Smooth muscle cell (in vitro differentiated cells): ENCODE data around the gene LRRC36. TPM values are rescaled to one million over a fixed set of nuclear protein-coding genes. Genes with fewer than 3 reads are reported as not detected.

Experiments
- DNase-seq: peaks from one replicate; lab custom pipeline; 2025; ENCODE audit not compliant: unreplicated experiment; lab: John Stamatoyannopoulos, UW
- H2AFZ ChIP-seq: fragments of 200-600 bp; sonication (generic); 2 replicates; pipeline ENCODE4 v1.6.0; 2016; ENCODE audit warnings: antibody characterized with exemption, low read depth, mild to moderate bottlenecking
- H3F3A ChIP-seq: fragments of 200-600 bp; sonication (generic); 2 replicates; pipeline ENCODE4 v1.6.0; 2017; ENCODE audit warnings: antibody characterized with exemption, low read depth
- H3K27ac ChIP-seq: fragments of 200-600 bp; sonication (generic); 2 replicates; pipeline ENCODE4 v1.5.1; 2016; ENCODE audit warnings: low read depth, mild to moderate bottlenecking
- H3K27me3 ChIP-seq: fragments of 200-600 bp; sonication (generic); 2 replicates; pipeline ENCODE4 v1.6.1; 2016; ENCODE audit warnings: low read depth, mild to moderate bottlenecking
- H3K36me3 ChIP-seq: fragments of 200-600 bp; sonication (generic); 2 replicates; pipeline ENCODE4 v1.5.1; 2016; ENCODE audit warnings: low read depth
- H3K4me1 ChIP-seq: fragments of 200-600 bp; sonication (generic); 2 replicates; pipeline ENCODE4 v1.5.1; 2016; ENCODE audit warnings: low read depth
- H3K4me2 ChIP-seq: fragments of 200-600 bp; sonication (generic); 2 replicates; pipeline ENCODE4 v1.6.0; 2016; ENCODE audit warnings: mild to moderate bottlenecking
- H3K4me3 ChIP-seq: fragments of 200-600 bp; sonication (generic); 2 replicates; pipeline ENCODE4 v1.5.1; 2016; ENCODE audit warnings: mild to moderate bottlenecking
- H3K79me2 ChIP-seq: fragments of 200-600 bp; sonication (generic); 2 replicates; pipeline ENCODE4 v1.6.0; 2016; ENCODE audit warnings: low read depth, mild to moderate bottlenecking
- H3K9ac ChIP-seq: fragments of 200-600 bp; sonication (generic); 2 replicates; pipeline ENCODE4 v1.6.0; 2016; ENCODE audit warnings: low read depth
- H3K9me3 ChIP-seq: fragments of 200-600 bp; sonication (generic); replicated peaks from 2 replicates; pipeline ENCODE4 v1.5.1; 2016; ENCODE audit warnings: low read depth
- H4K20me1 ChIP-seq: fragments of 200-600 bp; sonication (generic); 2 replicates; pipeline ENCODE4 v1.6.0; 2016; ENCODE audit warnings: low read depth
- CTCF ChIP-seq: fragments of 200-600 bp; sonication (generic); IDR thresholded peaks from 2 replicates; pipeline ENCODE4 v1.5.1; 2017; ENCODE audit warnings: borderline replicate concordance, mild to moderate bottlenecking, antibody characterized with exemption; ENCODE audit not compliant: insufficient read depth, poor library complexity, severe bottlenecking
- WGBS: methylation state at CpG from one replicate; pipeline ENCODE4 v1.1.7; 2016; ENCODE audit warnings: low lambda C conversion rate; 5-methylcytosine and 5-hydroxymethylcytosine counted together
- polyA plus RNA-seq: library from polyadenylated mRNA; unstranded; fragments of >200 nt; fragmentation: Nextera tagmentation; extraction: Ambion mirVana; gene quantifications from 2 replicates; pipeline ENCODE4 v1.2.1, GENCODE V29; 2016
- total RNA-seq: library from RNA; depleted of rRNA; stranded (reverse); fragments of >200 nt; gene quantifications from 2 replicates; pipeline ENCODE4 v1.2.3, GENCODE V29; 2014

The LRRC36 gene
- total and polyA plus RNA-seq, 2 experiments from 2014 or later = 0.24 TPM; not detected in 1

- Histone ChIP-seq H3K27ac (peak overlapping the region; percentile 98), H3K36me3 (no peaks in the 10 kb centered on the region), H3K4me2 (peak overlapping the region; percentile 13), H3F3A (peaks cover 26% of the 10 kb centered on the region), H3K9ac (peak overlapping the region; percentile 78), H4K20me1 (no peaks in the 10 kb centered on the region), H3K9me3 (no peaks in the 10 kb centered on the region), H2AFZ (peak overlapping the region; percentile 44), H3K79me2 (no peaks in the 10 kb centered on the region), H3K4me3 (no peak overlapping the region), H3K27me3 (no peaks in the 10 kb centered on the region), H3K4me1 (peaks cover 9% of the 10 kb centered on the region)
- WGBS = 75% methylated on average over 3 of the region's 3 CpGs
- no peak for TF ChIP-seq CTCF
- DNase-seq = no peak
Observed at GRCh38 chr16:67310561-67310960, 16.1 kb upstream of the LRRC36 start.

- TF ChIP-seq CTCF = no peak
- H3K9ac ChIP-seq = peak overlapping the region; percentile 82
- peak overlapping the region; percentile 44 for H3K4me2 ChIP-seq
- no peaks in the 10 kb centered on the region for H3K27me3 ChIP-seq
- H3K36me3 ChIP-seq = no peaks in the 10 kb centered on the region
- H3K4me3 ChIP-seq = no peak overlapping the region
- WGBS = 8% methylated on average over 5 of the region's 5 CpGs
- no peaks in the 10 kb centered on the region for H4K20me1 ChIP-seq
- peaks cover 26% of the 10 kb centered on the region for H3F3A ChIP-seq
- no peaks in the 10 kb centered on the region for H3K9me3 ChIP-seq
- peak overlapping the region; percentile 44 for H2AFZ ChIP-seq
- H3K4me1 ChIP-seq = peaks cover 9% of the 10 kb centered on the region
- H3K79me2 ChIP-seq = no peaks in the 10 kb centered on the region
- H3K27ac ChIP-seq = peak overlapping the region; percentile 98
- DNase-seq = peak; percentile 32
Observed at GRCh38 chr16:67311607-67312488, 14.8 kb upstream of the LRRC36 start.

- peak overlapping the region; percentile 98 for H3K27ac ChIP-seq
- no peaks in the 10 kb centered on the region for H3K27me3 ChIP-seq
- H4K20me1 ChIP-seq = no peaks in the 10 kb centered on the region
- no peaks in the 10 kb centered on the region for H3K36me3 ChIP-seq
- no peaks in the 10 kb centered on the region for H3K79me2 ChIP-seq
- H3K4me1 ChIP-seq = peaks cover 9% of the 10 kb centered on the region
- H2AFZ ChIP-seq = peak overlapping the region; percentile 38
- H3K4me3 ChIP-seq = no peak overlapping the region
- peak overlapping the region; percentile 82 for H3K9ac ChIP-seq
- TF ChIP-seq CTCF = no peak
- H3F3A ChIP-seq = peaks cover 26% of the 10 kb centered on the region
- no peak for DNase-seq
- H3K9me3 ChIP-seq = no peaks in the 10 kb centered on the region
- peak overlapping the region; percentile 44 for H3K4me2 ChIP-seq
Observed at GRCh38 chr16:67312719-67313118, 13.9 kb upstream of the LRRC36 start.

GRCh38 chr16:67317853-67318252, 8.8 kb upstream of the LRRC36 start:
- Histone ChIP-seq H3K79me2 (no peaks in the 10 kb centered on the region), H3K27ac (no peak overlapping the region), H3K9me3 (no peaks in the 10 kb centered on the region), H3K4me3 (no peak overlapping the region), H2AFZ (no peak overlapping the region), H3K27me3 (peaks cover 17% of the 10 kb centered on the region), H3F3A (peaks cover 1% of the 10 kb centered on the region), H3K9ac (no peak overlapping the region), H4K20me1 (no peaks in the 10 kb centered on the region), H3K36me3 (no peaks in the 10 kb centered on the region), H3K4me2 (no peak overlapping the region), H3K4me1 (peaks cover under 1% of the 10 kb centered on the region)
- TF ChIP-seq CTCF = no peak
- no peak for DNase-seq
